ENCODE data around the gene MLYCD. TPM values are rescaled to one million over a fixed set of nuclear protein-coding genes. Genes with fewer than 3 reads are reported as not detected.
"Not testable (repeated sequence)": the region's sequence is repeated elsewhere in the genome, so short reads cannot be mapped to it uniquely, and the experiment has no call there.

The MLYCD gene
- total RNA-seq, 1 donor from 2014 or later = 48.2 TPM

DNA sequence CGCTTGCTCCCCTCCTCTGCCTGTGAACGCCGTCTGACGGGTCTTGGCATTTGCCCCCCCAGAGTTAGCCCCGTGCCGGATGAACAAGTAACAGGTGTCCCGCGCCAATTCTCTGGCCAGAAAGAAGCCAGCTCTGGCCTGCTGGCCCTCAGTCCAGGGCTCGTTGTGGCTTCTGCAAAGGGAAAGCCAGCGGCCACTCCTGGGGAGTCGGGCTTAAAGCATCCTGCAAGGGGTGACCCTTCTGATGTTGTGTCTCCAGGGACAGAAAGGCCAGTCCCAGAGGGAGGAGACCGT is 35.7 kb downstream of the MLYCD start:
- no peak for ATAC-seq
- intact Hi-C loops (cut with DNase I) = no loop called here

GRCh38 chr16:83935005-83935857 is 36.3 kb downstream of the MLYCD start:
- DNase-seq (ENCODE audit: missing footprints) = no peak
- intact Hi-C loops (cut with DNase I) = no loop called here
- no peak for ATAC-seq

More for the DNA sequence above, 35.7 kb downstream of the MLYCD start:
- DNase-seq (ENCODE audit: missing footprints) = no peak

- no peak for DNase-seq (ENCODE audit: missing footprints)
- intact Hi-C loops (cut with DNase I) = no loop called here
Observed at GRCh38 chr16:83935858-83936255, 36.9 kb downstream of the MLYCD start.

GRCh38 chr16:83936581-83937165 is 37.8 kb downstream of the MLYCD start:
- no peak for ATAC-seq

More at GRCh38 chr16:83935858-83936255, 36.9 kb downstream of the MLYCD start:
- ATAC-seq = no peak

DNA sequence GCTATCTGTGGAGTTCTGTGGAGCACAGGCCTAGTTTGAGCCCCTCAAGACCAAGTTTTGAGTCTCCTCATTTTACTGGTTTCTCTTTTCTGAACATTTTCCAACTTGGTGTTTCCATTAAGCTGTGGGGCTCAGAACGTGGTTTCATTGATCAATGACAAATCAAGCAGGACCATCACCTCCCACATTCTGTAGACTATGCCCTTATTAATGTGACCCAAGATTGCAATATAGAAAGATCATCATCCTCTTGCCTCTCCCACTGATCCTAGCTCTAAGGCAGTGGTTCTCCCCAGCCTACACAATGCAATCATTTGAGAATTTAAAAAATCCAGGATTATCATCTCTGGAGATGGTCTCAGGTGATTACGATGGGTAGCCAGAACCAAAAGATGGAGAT is 38.4 kb downstream of the MLYCD start:
- DNase-seq (ENCODE audit: missing footprints) = no peak
- no peak for ATAC-seq
- intact Hi-C loops (cut with DNase I) = no loop called here

More at GRCh38 chr16:83936581-83937165, 37.8 kb downstream of the MLYCD start:
- intact Hi-C loops (cut with DNase I) = no loop called here
- no peak for DNase-seq (ENCODE audit: missing footprints)

GRCh38 chr16:83937922-83938885 is 39.3 kb downstream of the MLYCD start:
- intact Hi-C loops (cut with DNase I) = no loop called here

GRCh38 chr16:83939266-83939855 is 40.4 kb downstream of the MLYCD start:
- intact Hi-C loops (cut with DNase I) = no loop called here
- no peak for DNase-seq (ENCODE audit: missing footprints)
- ATAC-seq = no peak

More at GRCh38 chr16:83937922-83938885, 39.3 kb downstream of the MLYCD start:
- no peak for DNase-seq (ENCODE audit: missing footprints)
- ATAC-seq = no peak

DNA sequence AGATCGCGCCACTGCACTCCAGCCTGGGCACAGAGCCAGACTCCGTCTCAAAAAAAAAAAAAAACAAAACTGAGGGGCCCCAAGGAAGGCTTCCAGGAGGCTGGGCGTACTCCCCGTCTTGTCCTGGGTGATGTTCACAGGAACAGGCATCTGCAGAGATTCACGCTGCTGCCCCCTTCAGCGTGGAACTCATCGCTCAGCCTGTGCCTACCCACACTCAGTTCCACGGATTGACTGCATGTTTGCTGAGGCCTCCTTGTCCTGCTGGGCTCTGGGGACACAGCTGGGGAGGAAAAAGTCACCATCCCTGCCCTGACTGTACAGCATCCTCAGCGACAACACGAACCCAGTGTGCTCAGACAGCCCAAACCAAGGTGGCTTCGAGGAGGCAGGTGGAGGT is 41.2 kb downstream of the MLYCD start:
- DNase-seq (ENCODE audit: missing footprints) (no peak), ATAC-seq (no peak)
- intact Hi-C loops (cut with DNase I) = no loop called here

DNA sequence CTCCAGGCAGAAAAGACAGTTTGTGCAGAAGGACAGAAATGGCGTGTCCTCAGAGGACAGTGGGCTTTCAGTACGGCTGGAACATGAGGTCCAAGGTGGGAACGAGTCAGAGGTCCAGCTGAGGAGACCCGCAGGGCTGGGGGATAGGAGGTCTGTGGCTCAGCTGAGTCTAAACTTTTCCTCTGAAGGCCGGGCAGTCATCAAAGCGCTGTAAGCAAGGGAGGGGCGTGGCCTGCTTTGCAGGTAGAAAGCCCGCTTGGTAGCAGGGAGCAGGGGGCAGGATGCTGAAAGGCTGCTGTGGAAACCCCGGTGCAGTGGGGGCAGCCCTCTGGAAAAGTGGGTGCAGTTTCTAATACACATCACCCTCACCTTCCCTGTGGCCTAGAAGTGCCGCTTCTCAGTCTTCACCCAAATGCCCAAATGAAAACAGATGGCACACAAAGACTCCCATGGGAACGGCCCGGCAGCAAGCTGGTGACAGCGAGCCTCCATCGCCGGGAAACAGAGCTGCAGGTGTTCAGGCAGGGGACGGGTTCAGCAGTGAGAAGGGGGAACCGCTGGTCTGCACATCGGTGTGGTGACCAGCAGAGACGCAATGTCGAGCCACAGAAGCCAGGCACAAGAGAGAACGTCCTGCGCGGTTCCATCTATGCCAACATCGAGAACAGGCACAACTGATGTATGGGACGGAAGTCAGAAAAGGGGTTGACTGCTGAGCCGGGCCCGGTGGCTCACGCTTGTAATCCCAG is 41.9 kb downstream of the MLYCD start:
- intact Hi-C loops (cut with DNase I) = no loop called here
- ATAC-seq = no peak
- DNase-seq (ENCODE audit: missing footprints) = no peak

DNA sequence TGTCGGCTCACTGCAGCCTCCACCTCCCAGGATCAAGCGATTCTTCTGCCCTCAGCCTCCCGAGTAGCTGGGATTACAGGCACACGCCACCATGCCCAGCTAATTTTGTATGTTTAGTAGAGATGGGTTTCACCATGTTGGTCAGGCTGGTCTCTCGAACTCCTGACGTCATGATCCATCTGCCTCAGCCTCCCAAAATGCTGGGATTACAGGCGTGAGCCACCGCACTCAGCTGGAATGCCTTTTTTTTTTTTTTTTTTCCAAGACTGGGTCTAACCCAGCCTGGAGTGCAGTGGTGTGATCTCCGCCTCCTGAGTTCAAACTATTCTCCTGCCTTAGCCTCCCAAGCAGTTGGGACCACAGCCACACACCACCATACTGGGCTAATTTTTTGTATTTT is 42.6 kb downstream of the MLYCD start:
- ATAC-seq; DNase-seq (ENCODE audit: missing footprints); intact Hi-C loops (cut with DNase I): not testable (repeated sequence)

DNA sequence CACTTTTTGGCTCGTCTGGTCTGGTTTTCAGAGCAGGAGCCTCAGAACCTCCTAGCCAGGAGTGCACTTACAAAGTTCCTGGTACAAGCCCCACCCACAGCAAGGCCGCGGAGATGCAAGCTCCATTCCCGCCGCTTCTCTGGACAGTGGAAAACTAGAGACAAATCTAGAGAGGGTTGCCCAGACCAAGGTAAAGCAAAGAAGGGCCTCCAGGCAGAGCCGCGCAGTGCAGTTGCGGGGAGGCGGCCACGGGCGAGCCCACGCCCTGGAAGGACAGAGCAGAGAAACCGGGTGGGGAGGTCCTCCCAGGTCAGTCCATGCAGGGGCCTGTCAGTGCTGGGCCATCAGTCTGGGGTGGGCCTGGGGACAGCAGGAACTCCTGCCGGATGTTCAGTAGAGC is 43.2 kb downstream of the MLYCD start:
- intact Hi-C loops (cut with DNase I) = no loop called here
- ATAC-seq = no peak
- DNase-seq (ENCODE audit: missing footprints) = no peak

DNA sequence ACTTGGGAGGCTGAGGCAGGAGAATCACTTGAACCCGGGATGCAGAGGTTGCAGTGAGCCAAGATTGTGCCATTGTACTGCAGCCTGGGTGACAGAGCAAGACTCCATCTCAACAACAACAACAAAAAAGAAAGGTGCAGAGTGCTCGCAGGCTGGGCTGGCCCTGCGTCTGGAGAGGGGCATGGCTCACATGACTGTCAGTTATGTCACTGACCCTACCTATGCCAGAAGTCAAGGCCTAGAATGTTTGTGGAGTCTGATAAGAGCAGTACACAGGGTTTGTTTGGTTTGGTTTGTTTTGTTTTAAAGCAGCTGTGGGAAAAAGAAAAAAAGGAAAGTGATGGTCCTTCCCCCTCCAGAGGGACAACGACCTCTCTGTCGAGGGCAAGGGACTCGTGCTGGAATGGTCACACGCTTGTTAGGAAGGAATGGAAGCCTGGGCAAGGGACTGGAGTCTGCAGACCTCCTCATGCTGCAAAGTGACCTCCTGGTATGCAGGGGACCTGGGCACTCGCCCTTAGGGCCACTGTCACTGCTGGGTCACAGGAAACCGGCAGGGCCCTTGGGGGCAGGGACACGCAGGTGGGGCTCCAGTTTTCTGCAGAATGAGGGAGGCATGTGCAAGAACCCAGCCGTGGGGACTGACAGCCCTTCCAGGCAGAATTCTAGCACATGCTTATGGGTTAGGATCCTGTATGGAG is 44.0 kb downstream of the MLYCD start:
- intact Hi-C loops (cut with DNase I) = no loop called here
- ATAC-seq (no peak), DNase-seq (ENCODE audit: missing footprints) (no peak)

- DNase-seq (ENCODE audit: missing footprints) (no peak), ATAC-seq (no peak)
- intact Hi-C loops (cut with DNase I) = no loop called here
Observed at GRCh38 chr16:83943516-83944050, 44.7 kb downstream of the MLYCD start.

DNA sequence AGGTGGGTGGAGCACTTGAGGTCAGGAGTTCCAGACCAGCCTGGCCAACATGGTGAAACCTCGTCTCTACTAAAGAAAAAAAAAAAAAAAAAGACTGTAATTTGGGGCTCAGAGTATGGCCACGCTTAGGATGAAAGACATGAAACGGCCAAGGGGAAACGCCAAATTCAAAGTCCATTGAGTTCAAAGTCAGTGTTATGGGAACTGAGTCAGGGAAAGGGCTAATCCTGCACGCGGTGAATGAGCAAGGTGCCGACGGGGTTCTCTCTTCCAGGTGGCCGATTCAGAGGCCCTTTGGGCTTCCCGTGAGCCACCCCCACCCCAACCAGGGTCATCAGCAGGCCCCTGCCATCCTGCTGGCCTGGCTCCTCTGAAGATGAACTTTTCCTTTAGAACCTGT is 46.7 kb downstream of the MLYCD start:
- ATAC-seq = no peak
- intact Hi-C loops (cut with DNase I) = no loop called here
- no peak for DNase-seq (ENCODE audit: missing footprints)

DNA sequence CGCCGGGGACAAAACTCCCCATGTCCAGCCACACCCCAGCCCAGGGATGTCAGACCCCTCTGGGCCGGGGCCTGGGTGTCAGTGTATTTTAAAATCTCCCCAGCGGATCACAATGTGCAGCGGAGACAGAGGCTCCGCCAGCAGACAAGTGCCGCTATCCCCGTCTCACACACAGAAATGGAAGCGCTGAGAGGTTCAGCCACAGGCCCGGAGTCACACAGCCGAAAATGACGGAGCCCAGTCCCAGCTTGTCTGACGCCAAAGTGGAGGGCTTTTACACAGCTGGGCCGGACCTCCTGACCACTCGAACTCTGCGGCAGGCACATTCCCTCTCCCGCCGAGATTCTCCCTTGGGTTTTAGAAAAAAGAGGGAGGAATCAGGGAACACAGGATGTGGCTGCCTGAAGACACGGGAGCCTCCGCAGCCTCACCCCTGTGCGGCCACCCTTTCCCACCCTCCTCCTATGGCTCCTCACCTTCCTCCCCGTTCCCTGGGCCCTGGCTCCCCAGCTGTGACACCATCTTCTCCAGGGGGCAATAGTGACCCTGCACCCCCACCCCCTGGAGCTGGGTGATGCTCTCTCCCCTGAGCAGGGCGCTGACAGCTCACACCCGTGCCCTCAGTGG is 47.4 kb downstream of the MLYCD start:
- intact Hi-C loops (cut with DNase I) = no loop called here
- ATAC-seq (no peak), DNase-seq (ENCODE audit: missing footprints) (no peak)

GRCh38 chr16:83946781-83947566 is 48.1 kb downstream of the MLYCD start:
- ATAC-seq = no peak
- DNase-seq (ENCODE audit: missing footprints) = no peak

More at GRCh38 chr16:83946781-83947566, 48.1 kb downstream of the MLYCD start:
- intact Hi-C loops (cut with DNase I) = no loop called here

Measured in Right ventricle myocardium inferior (tissue), 1 donor.